Measurements from ENCODE around the gene PRELID3B. TPM values are rescaled to one million over a fixed set of nuclear protein-coding genes. Genes with fewer than 3 reads are reported as not detected.

The PRELID3B gene
- total RNA-seq, 1 donor from 2014 or later, result 78.8 TPM

DNA sequence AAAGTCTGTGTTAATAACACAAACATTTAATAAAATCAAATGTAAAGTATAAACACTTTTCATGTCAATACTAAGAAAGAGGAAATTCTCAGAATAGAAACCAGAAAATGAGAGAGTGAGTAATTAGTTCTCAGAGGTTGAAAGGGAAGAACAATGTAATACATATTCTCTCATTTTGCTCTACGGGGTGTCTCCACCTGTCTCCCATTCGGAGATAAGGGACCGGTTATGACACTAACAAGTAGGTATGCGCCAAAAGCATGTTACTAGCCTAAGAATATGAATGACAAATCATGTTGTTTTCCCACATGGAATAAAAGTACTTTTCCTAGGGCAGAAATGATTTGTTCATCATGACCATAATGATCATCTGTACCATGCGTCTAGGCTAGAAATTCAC, 35.6 kb upstream of the PRELID3B start:
- Histone ChIP-seq H3K4me1 (no peaks in the 10 kb centered on the region), H3K4me3 (no peak overlapping the region), H4K20me1 (ENCODE audit: low read depth) (no peaks in the 10 kb centered on the region), H3F3A (ENCODE audit: low read depth) (no peaks in the 10 kb centered on the region), H3K9me3 (ENCODE audit: low read depth) (no peaks in the 10 kb centered on the region), H2AFZ (replicated peaks) (no peak overlapping the region), H3K27me3 (peaks cover 28% of the 10 kb centered on the region), H3K36me3 (no peaks in the 10 kb centered on the region), H3K9ac (no peak overlapping the region), H3K4me2 (no peak overlapping the region), H3K27ac (no peak overlapping the region), H3K79me2 (ENCODE audit: low read depth) (no peaks in the 10 kb centered on the region)
- no peak overlapping the region for H3K4me3 Mint-ChIP-seq
- no peak overlapping the region for H3K27ac Mint-ChIP-seq
- no peaks in the 10 kb centered on the region for H3K9me3 Mint-ChIP-seq
- H3K36me3 Mint-ChIP-seq, result no peaks in the 10 kb centered on the region
- H3K4me1 Mint-ChIP-seq, result peaks cover 2% of the 10 kb centered on the region
- no peak for TF ChIP-seq EZH2 (IDR thresholded peaks at IDR 0.05)
- DNase-seq (ENCODE audit: low spot score), result no peak
- peaks cover 6% of the 10 kb centered on the region for H3K27me3 Mint-ChIP-seq (ENCODE audit: insufficient read depth, low read depth)

DNA sequence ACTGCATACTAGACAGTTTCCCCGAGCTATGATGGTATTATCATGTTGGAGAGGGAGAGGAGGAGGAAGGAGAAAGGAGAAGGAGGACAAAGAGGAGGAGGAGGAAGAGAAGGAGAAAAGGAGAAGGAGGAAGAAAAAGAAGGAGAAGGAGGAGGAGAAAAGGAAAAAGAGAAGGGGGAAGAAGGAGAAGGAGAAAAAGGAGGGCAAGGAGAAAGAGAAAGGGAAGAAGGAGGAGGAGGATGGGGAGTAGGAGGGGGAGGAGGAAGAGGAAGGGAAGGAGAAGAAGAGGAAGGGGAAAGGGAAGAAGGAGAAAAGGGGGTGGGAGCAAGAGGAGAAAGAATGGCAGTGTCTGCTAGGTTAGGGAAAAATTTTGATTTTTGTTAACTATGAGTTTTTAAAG, 35.1 kb upstream of the PRELID3B start:
- H3K27ac Mint-ChIP-seq, result no peak overlapping the region
- H3K36me3 ChIP-seq, result no peaks in the 10 kb centered on the region
- no peaks in the 10 kb centered on the region for H3K9me3 ChIP-seq (ENCODE audit: low read depth)
- peaks cover 6% of the 10 kb centered on the region for H3K27me3 Mint-ChIP-seq (ENCODE audit: insufficient read depth, low read depth)
- H3K9me3 Mint-ChIP-seq, result no peaks in the 10 kb centered on the region
- no peak overlapping the region for H2AFZ ChIP-seq (replicated peaks)
- H3K27me3 ChIP-seq, result peaks cover 29% of the 10 kb centered on the region
- peaks cover 2% of the 10 kb centered on the region for H3K4me1 Mint-ChIP-seq
- H3K36me3 Mint-ChIP-seq, result no peaks in the 10 kb centered on the region
- no peak overlapping the region for H3K4me2 ChIP-seq
- H3K4me1 ChIP-seq, result no peaks in the 10 kb centered on the region
- DNase-seq (ENCODE audit: low spot score), result no peak
- H3K9ac ChIP-seq, result no peak overlapping the region
- H3F3A ChIP-seq (ENCODE audit: low read depth), result no peaks in the 10 kb centered on the region
- no peaks in the 10 kb centered on the region for H3K79me2 ChIP-seq (ENCODE audit: low read depth)
- H3K4me3 Mint-ChIP-seq, result no peak overlapping the region
- H3K27ac ChIP-seq, result no peak overlapping the region
- H3K4me3 ChIP-seq, result no peak overlapping the region
- no peak for TF ChIP-seq EZH2 (IDR thresholded peaks at IDR 0.05)
- TF ChIP-seq, protein P1, sequence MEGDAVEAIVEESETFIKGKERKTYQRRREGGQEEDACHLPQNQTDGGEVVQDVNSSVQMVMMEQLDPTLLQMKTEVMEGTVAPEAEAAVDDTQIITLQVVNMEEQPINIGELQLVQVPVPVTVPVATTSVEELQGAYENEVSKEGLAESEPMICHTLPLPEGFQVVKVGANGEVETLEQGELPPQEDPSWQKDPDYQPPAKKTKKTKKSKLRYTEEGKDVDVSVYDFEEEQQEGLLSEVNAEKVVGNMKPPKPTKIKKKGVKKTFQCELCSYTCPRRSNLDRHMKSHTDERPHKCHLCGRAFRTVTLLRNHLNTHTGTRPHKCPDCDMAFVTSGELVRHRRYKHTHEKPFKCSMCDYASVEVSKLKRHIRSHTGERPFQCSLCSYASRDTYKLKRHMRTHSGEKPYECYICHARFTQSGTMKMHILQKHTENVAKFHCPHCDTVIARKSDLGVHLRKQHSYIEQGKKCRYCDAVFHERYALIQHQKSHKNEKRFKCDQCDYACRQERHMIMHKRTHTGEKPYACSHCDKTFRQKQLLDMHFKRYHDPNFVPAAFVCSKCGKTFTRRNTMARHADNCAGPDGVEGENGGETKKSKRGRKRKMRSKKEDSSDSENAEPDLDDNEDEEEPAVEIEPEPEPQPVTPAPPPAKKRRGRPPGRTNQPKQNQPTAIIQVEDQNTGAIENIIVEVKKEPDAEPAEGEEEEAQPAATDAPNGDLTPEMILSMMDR (IDR thresholded peaks at IDR 0.05), result no peak
- TF ChIP-seq EZH2phosphoT487 (IDR thresholded peaks at IDR 0.05), result no peak
- no peaks in the 10 kb centered on the region for H4K20me1 ChIP-seq (ENCODE audit: low read depth)

DNA sequence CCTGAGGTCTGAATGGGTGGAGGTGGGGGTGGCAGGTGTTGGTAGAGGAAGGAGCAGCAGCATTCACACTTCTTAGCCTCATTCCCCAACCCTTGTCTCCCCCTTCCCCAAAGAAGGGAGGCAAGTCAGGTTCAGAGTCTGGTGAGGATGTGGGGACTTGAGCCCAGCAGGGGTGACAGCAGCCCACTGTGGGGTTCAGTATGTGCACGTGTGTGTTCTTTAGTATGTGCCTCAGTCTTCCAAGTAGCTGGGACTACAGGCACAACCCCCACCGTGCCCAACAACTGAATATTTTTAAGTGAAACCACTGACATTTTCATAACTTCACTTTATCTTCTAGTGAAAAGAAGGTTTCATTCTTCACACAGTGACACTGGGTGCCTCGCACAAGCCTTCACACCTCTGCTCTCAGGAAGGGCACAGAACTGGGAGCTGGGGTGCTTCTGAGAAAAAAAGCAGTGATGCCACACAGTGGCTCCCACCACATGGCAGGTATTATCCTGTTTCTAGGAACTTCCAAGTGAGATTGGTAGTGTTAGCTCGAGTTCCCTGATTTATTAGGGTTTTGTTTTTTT, 33.4 kb upstream of the PRELID3B start:
- peaks cover 6% of the 10 kb centered on the region for H3K27me3 Mint-ChIP-seq (ENCODE audit: insufficient read depth, low read depth)
- Histone ChIP-seq H4K20me1 (ENCODE audit: low read depth) (no peaks in the 10 kb centered on the region), H2AFZ (replicated peaks) (no peak overlapping the region), H3K4me1 (no peaks in the 10 kb centered on the region), H3K9me3 (ENCODE audit: low read depth) (no peaks in the 10 kb centered on the region), H3K4me2 (no peak overlapping the region), H3K36me3 (no peaks in the 10 kb centered on the region), H3K79me2 (ENCODE audit: low read depth) (no peaks in the 10 kb centered on the region), H3K9ac (no peak overlapping the region), H3K4me3 (no peak overlapping the region), H3K27ac (no peak overlapping the region), H3F3A (ENCODE audit: low read depth) (no peaks in the 10 kb centered on the region), H3K27me3 (peaks cover 29% of the 10 kb centered on the region)
- TF ChIP-seq, protein P1 (IDR thresholded peaks at IDR 0.05), result no peak
- TF ChIP-seq EZH2 (IDR thresholded peaks at IDR 0.05) (no peak), EZH2phosphoT487 (IDR thresholded peaks at IDR 0.05) (no peak)
- H3K4me3 Mint-ChIP-seq, result no peak overlapping the region
- H3K9me3 Mint-ChIP-seq, result no peaks in the 10 kb centered on the region
- no peaks in the 10 kb centered on the region for H3K36me3 Mint-ChIP-seq
- H3K4me1 Mint-ChIP-seq, result peaks cover 2% of the 10 kb centered on the region
- H3K27ac Mint-ChIP-seq, result no peak overlapping the region
- no peak for DNase-seq (ENCODE audit: low spot score)

DNA sequence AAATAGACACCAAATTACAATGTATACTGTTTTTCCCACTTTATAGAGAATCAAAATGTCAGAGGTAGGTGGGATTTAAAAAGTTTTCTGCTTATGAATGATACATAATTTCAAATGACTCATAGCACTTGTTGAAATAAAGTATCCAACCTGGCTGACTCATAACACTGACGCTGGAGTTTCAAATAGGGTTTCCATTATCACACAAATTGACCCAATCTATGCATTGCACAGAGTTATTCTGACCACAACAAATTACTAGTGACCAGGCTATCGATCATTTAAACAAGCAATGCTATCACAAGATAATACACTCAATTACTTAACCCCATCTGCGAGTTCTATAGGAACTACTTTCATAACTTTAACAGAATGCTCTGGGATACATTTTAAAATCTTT, 31.9 kb upstream of the PRELID3B start:
- H3K79me2 ChIP-seq (ENCODE audit: low read depth), result no peaks in the 10 kb centered on the region
- Mint-ChIP-seq H3K27ac (no peak overlapping the region), H3K9me3 (no peaks in the 10 kb centered on the region), H3K36me3 (no peaks in the 10 kb centered on the region), H3K27me3 (ENCODE audit: insufficient read depth, low read depth) (peaks cover 8% of the 10 kb centered on the region), H3K4me1 (peaks cover 2% of the 10 kb centered on the region), H3K4me3 (no peak overlapping the region)
- H3K4me1 ChIP-seq, result no peaks in the 10 kb centered on the region
- H3K9me3 ChIP-seq (ENCODE audit: low read depth), result no peaks in the 10 kb centered on the region
- H3K36me3 ChIP-seq, result no peaks in the 10 kb centered on the region
- H2AFZ ChIP-seq (replicated peaks), result no peak overlapping the region
- no peak for DNase-seq (ENCODE audit: low spot score)
- H3F3A ChIP-seq (ENCODE audit: low read depth), result no peaks in the 10 kb centered on the region
- no peak overlapping the region for H3K9ac ChIP-seq
- no peak overlapping the region for H3K4me2 ChIP-seq
- no peaks in the 10 kb centered on the region for H4K20me1 ChIP-seq (ENCODE audit: low read depth)
- no peak for TF ChIP-seq EZH2 (IDR thresholded peaks at IDR 0.05)
- no peak for TF ChIP-seq EZH2phosphoT487 (IDR thresholded peaks at IDR 0.05)
- TF ChIP-seq, protein P1 (IDR thresholded peaks at IDR 0.05), result no peak
- H3K27ac ChIP-seq, result no peak overlapping the region
- peaks cover 29% of the 10 kb centered on the region for H3K27me3 ChIP-seq
- no peak overlapping the region for H3K4me3 ChIP-seq

All from neural progenitor cell (in vitro differentiated cells).